K562 (cell line): ENCODE data around the gene GDF11. TPM values are rescaled to one million over a fixed set of nuclear protein-coding genes. Genes with fewer than 3 reads are reported as not detected.

Experiments used
- AFF1 ChIP-seq, 2 experiments: fragments of 450-650 bp; IDR thresholded peaks; 2 replicates each; pipeline ENCODE4 v1.6.1; 2018; ENCODE audit warnings: mild to moderate bottlenecking in 2 of 2, low read depth in 1 of 2; ENCODE audit not compliant: partially characterized antibody in 2 of 2
- ARID4B ChIP-seq: sonication (generic); formaldehyde crosslinking; IDR thresholded peaks from 2 replicates; pipeline ENCODE4 v1.8.0; 2022; ENCODE audit warnings: mild to moderate bottlenecking, missing genetic modification reagents
- ELF1 ChIP-seq: fragments of 200-800 bp; sonication (Bioruptor generic); IDR thresholded peaks from 2 replicates; pipeline ENCODE4 v1.6.1; 2016; ENCODE audit warnings: missing genetic modification characterization, missing compliant biosample characterization
- FOSL1 ChIP-seq: fragments of 200-800 bp; sonication (Bioruptor generic); conservative IDR thresholded peaks from 2 replicates; pipeline ENCODE4 v1.6.1; 2016; ENCODE audit warnings: missing genetic modification characterization, missing compliant biosample characterization
- JUN ChIP-seq, 2 experiments: sonication (generic) in 1 of 2; formaldehyde crosslinking in 1 of 2; IDR thresholded peaks; 2 replicates each; pipeline versions ENCODE4 v1.6.1 to v1.8.0; 2012 to 2022; ENCODE audit warnings: borderline replicate concordance in 2 of 2, mild to moderate bottlenecking in 2 of 2, improper control_type of control experiment in 1 of 2, low read depth in 1 of 2, low read length in 1 of 2, missing genetic modification reagents in 1 of 2
- JUND ChIP-seq, 2 experiments: IDR thresholded peaks; 2 replicates in 1 of 2; 3 replicates in 1 of 2; pipeline ENCODE4 v1.6.1; 2011; ENCODE audit warnings: borderline replicate concordance in 2 of 2, low read depth in 2 of 2, low read length in 2 of 2, improper control_type of control experiment in 1 of 2, missing biosample characterization in 1 of 2, missing genetic modification characterization in 1 of 2, missing genetic modification reagents in 1 of 2
- KAT2B ChIP-seq: IDR thresholded peaks from one replicate; pipeline ENCODE4 v1.6.1; 2012; ENCODE audit warnings: low read depth, mild to moderate bottlenecking, control low read depth, inconsistent platforms, low read length, moderate library complexity
- PKNOX1 ChIP-seq: fragments of 450-650 bp; IDR thresholded peaks from 2 replicates; pipeline ENCODE4 v1.6.1; 2016
- RBM34 ChIP-seq: fragments of 200-400 bp; formaldehyde crosslinking; IDR thresholded peaks from 2 replicates; pipeline ENCODE4 v1.6.1; 2018; ENCODE audit warnings: low read length, borderline replicate concordance; ENCODE audit not compliant: insufficient read depth
- SFPQ ChIP-seq: fragments of 200-400 bp; formaldehyde crosslinking; IDR thresholded peaks from 2 replicates; pipeline ENCODE4 v1.6.1; 2017; ENCODE audit warnings: mild to moderate bottlenecking, low read depth, low read length, moderate library complexity
- ZNF184 ChIP-seq: sonication (generic); formaldehyde crosslinking; IDR thresholded peaks from 2 replicates; pipeline ENCODE4 v1.5.0; 2020; ENCODE audit warnings: missing genetic modification reagents
- ZNF699 ChIP-seq: fragments of 250-450 bp; sonication (Bioruptor Pico); IDR thresholded peaks from 2 replicates; pipeline ENCODE4 v1.8.0; 2021; ENCODE audit warnings: mild to moderate bottlenecking, moderate library complexity; ENCODE audit not compliant: insufficient replicate concordance
- polyA plus RNA-seq, 8 experiments: library from polyadenylated mRNA; depleted of rRNA in 4 of 8; stranded (reverse) in 5 of 8; unstranded in 3 of 8; fragments of >200 nt; fragmentation: Nextera tagmentation in 2 of 8; fragmentation: Illumina TruSeq in 1 of 8; extraction: Ambion mirVana in 2 of 8; extraction: Trizol in 1 of 8; gene quantifications; 2 replicates each; pipeline versions ENCODE4 v1.2.1 to v1.2.3, GENCODE V29; 2011 to 2014; ENCODE audit warnings: inconsistent platforms in 1 of 8, missing spikeins in 1 of 8
- total RNA-seq, 7 experiments: library from RNA; depleted of rRNA in 6 of 7; stranded (reverse); fragments of >200 nt in 6 of 7; fragmentation: Illumina TruSeq in 2 of 7; extraction: Trizol in 2 of 7; gene quantifications; 2 replicates each; pipeline versions ENCODE4 v1.2.1 to v1.2.3, GENCODE V29; 2011 to 2021; ENCODE audit warnings: low replicate concordance in 1 of 7

GDF11 gene
- total and polyA plus RNA-seq, 9 of the 15 experiments (the other 6 are each of a cell fraction or from before 2014, with no cell fraction given), result 1.4 to 15.7 (median 4.8) TPM

DNA sequence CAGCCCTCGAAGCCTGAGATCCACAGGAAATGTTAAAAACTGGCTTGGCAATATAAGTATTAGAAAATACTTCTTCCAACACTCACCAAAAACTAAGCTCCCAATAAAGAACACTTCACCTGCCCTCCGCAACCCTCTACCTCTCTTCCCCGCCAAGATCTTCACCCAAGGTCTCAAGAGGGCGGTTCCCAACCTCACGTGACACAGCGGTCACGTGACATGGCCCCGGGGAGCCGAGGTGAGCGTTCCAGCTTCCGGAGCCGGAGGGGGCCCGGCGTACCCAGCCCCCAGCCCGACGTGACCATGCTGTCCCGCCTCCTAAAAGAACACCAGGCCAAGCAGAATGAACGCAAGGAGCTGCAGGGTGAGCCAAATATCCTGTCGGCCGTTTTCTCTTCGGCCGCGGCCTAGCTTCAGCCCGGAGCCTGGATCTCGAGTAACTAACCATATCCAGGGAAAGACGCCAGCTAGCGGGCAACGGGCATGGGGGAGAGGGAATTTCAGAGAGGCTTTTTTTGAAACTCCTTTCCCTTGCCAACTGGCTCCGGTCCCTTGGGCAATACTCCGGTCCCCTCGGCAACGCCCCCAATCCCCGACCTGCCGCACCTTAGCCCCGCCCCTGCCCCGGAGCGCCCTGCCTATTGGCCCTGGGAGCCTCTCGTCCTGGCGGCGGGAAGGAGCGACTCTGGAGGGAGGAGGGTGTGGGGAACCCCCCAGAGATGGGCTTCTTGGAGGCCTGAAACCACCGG is 26.9 kb upstream of the GDF11 start, which contains the start of gene BLOC1S1 (continued):
- TF ChIP-seq ZNF184 (CRISPR knock-in tag), result 0 out of 2 replicates have a peak, but pooled peaks have one; percentile 35
- peak; percentile 28; the same call in 1 of the 2 replicates for TF ChIP-seq PKNOX1
- TF ChIP-seq FOSL1 (tag), result no peak
- TF ChIP-seq JUND (IDR thresholded peaks at IDR 0.05; ENCODE audit: borderline replicate concordance, low read depth, low read length), result peak; percentile 32; the same call in 1 of the 2 replicates
- TF ChIP-seq JUND (tag; IDR thresholded peaks at IDR 0.05; ENCODE audit: borderline replicate concordance, low read depth, low read length), result no peak; the same call in 2 of the 3 replicates
- TF ChIP-seq SFPQ, result no peak
- TF ChIP-seq JUN (IDR thresholded peaks at IDR 0.05; ENCODE audit: borderline replicate concordance, low read depth, low read length), result peak; percentile 37; the same call in 1 of the 2 replicates
- no peak for TF ChIP-seq JUN (CRISPR knock-in tag; IDR thresholded peaks at IDR 0.05; ENCODE audit: borderline replicate concordance)
- TF ChIP-seq AFF1 (IDR thresholded peaks at IDR 0.05; ENCODE audit: low read depth in 1 of 2, partially characterized antibody in 2 of 2), result peak; percentile 34 to 97
- TF ChIP-seq ELF1 (tag), result peak; percentile 91
- TF ChIP-seq ARID4B (CRISPR knock-in tag), result peak; percentile 99
- TF ChIP-seq ZNF699 (CRISPR knock-in tag), result no peak
- TF ChIP-seq KAT2B, result no peak
- no peak for TF ChIP-seq RBM34
